Measurements from ENCODE around the gene TOR1A.
"Not testable (repeated sequence)": the region's sequence is repeated elsewhere in the genome, so short reads cannot be mapped to it uniquely, and the experiment has no call there.

TOR1A gene

DNA sequence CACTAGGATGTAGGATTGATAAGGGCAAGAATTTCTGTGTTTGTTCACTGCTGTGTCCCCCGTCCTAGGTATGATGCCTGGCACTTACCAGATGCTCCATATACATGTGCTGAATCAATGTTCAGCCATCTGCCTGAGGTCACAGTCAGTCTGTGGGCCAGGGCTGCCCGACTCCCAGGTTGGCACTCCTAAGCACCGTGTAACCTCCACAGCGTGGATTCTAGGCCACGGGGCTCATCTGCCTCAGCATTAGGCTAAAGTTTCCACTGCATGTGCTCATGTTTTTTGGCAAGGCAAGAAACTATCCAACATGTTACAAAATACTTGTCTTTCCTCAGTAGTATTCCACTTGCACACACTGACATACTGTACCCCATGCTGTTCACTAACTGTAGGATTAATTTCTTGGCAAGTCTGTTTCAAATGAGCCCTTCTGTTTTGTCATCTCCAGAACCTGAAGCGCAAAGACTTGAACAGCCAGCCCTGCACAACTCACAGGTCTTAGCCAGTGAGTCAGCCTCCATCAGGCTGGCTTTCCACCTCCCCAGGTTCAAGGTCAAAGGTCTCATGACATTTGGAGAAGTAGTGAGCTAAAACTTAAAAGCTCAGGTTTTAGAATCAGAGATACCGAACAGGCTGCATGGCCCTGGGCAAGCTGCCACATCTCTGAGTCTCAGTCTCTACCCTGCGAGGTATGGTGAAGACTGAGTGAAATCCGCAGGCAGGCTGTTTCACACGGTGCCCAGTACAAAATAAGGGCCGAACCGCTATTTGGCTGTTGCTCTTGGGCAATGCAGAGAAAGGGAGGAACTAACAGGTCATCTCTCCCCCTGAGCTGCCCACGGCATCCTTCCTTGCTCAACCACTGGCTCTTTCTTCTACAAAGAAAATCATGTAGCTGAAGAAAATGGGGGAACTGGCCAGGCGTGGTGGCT, 7.2 kb downstream of the TOR1A start:
- DNase-seq, result no peak

DNA sequence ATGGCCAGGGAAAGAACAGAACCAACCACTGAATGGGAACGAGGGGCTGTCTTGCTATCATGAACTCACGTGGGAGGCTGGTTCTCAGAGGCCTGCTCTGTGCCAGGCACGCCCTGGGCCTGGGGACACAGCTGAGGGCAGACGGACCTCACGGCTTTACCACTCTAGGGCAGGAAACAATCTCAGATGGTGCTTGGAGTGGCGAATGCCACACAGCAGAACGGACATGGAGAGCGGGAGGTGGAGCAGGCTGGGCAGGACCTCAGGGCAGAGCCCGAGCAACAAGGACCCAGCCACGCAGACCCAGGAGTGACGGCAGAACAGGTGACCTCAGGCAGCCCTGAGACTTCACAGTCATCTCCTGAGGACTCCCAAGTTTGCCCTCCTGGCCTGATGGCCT, 8.7 kb downstream of the TOR1A start:
- DNase-seq, result no peak

DNA sequence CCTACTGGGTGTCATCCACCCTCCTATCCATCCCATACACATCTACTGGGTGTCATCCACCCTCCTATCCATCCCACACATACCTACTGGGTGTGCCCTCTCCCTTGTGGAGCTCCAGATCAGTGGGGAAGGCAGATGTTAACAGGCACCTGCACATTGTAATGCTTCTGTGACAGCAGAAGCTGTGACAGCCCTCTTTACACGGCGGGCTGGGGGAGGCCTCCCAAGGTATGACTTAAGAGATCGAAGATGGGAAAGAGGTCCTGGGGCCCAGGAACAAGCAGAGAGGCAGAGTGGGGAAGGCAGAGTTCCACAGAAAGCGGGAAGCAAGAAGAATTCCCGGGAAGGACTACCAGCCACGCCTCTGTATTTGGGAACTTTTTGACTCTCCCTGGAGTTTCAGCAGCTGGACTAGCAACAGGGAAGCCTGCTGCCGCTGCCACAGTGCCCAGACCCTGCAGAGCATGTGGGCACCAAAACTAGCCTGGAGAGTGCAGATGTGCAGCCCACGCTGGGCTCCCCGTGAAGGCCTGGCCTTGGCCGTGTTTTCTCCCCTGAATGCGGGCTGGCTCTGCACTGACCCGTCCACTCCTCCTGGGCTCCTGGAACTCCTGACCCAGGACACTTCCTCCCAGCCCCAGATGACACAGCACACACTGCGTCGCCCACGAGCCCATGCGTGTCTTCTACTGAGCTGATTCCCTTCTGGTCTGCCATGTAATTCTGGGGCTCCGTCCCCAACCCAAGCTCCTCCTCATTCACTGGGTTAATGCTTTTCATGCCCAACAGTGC, 9.3 kb downstream of the TOR1A start:
- no peak for DNase-seq

DNA sequence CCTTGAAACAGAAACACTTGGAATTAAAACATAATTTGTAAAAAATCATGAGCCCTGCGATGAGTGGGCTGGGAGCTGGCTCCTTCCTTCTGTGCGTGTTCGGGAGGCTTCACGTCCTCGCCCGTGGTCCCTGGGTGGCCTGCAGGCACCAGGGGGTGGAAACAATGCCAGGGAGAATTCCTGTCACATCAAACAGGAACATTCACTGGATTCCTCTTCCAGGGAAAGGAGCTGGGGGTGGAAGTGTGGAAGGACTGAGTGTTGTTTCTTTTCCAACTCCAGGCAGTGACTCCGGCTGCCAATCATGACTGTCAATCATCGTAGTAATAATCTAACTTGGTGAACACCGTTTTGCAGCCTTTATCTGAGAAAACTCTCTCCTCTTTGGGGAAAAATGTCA, 10.3 kb downstream of the TOR1A start:
- no peak for DNase-seq

DNA sequence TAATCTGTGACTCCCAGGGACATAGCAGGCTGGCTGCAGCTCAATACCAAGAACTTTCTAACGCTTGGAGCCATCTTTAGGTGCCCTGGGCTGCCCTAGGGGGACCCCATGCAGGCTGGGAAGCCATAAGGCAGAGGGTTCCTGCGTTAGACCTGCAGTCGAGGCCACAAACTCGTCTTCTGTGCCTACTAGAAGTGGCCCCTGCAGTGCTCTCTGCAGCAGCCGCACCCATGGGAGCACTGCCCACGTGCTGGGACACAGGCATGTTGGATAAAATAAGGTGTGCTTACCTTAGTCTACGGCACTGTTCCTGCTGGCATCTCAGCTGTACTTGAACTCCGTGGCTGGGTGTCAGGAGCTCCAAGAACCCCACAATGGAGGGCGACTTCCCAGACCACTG, 11.6 kb downstream of the TOR1A start:
- no peak for DNase-seq

DNA sequence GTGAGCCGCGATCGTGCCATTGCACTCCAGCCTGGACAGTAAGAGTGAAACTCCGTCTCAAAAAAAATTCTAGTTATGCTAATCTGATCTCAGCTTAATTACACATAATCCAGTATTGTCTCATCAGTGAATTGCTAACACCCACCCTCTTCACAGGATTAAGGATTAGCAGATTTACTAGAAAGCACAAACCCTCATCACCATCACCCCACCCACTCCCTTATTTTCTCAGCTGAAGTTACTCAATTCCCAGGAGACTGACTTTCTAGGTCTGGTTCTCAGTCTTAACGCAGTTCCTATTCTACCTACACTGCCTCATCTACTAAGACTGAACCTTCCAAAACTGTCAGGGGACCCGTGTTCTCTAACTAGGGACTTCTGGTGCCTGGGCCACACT, 12.0 kb downstream of the TOR1A start:
- no peak for DNase-seq

DNA sequence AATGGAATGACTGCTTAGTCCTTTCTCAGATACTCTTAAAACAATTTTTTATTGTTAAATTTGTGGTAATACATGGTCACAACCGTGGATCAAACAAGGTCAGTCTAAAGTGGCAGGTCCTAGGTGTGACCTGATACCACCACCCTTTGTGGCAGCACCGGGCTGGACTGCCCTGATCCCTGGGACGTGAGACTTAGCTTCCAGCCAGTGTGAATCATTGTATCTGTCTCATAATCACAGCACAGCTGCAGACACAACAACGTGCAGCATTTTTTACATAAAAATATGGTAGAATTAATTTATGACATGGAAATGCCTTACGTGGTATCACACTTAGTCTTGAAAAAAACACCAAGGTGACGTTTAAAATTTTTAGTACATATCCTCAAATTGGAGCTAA, 13.1 kb downstream of the TOR1A start:
- DNase-seq, result no peak

DNA sequence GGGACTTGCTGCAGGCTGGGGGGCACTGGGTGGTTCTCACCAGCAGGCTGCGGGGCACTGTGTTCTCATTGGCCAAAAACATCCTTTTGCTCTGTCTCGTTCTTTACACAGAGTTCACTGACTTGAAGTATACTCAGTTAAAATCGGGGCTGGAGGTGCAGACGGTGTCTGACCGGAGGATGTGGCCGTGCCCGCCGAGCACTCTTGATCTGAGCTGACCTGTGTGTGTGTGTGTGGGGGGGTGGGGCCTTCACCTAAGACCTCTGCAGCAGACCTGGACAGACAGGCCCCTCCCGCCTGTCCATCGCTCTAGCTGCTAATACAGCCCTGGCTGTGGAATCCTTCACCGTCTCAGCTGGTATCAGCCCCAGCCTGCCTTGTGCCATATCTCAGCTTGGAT, 13.8 kb downstream of the TOR1A start:
- no peak for DNase-seq

DNA sequence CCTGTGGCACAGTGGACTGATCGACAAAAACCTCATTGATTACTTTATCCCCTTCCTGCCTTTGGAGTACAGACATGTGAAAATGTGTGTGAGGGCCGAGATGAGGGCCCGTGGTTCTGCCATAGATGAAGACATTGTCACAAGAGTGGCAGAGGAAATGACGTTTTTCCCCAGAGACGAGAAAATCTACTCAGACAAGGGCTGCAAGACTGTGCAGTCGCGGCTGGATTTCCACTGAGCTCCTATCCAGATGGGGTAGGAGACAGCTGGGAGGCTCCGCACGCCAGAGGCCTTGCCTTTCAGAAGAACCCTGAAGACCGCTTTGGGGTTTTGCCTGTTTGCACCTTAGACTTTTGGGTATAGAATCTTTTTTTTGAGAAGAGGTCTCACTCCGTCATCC, 14.6 kb downstream of the TOR1A start:
- no peak for DNase-seq

DNA sequence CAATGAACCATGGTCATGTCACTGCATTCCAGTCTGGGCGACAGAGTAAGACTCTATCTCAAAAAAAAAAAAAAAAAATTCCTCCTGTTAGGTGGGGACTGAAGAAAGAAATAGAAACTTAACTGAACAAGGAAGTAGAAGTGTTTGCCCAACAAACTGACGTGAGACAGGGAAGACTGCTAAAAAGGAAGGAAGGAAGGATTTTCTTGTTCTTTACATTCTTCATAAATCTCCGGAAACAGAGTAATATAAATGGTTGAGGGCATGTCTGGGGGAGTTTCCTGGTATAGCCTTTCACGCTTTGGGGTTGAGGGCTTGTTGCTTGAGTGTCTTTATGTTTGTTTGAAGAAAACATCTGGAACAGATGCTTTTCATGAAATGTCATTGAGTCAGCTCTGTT, 17.9 kb downstream of the TOR1A start:
- DNase-seq, result no peak

DNA sequence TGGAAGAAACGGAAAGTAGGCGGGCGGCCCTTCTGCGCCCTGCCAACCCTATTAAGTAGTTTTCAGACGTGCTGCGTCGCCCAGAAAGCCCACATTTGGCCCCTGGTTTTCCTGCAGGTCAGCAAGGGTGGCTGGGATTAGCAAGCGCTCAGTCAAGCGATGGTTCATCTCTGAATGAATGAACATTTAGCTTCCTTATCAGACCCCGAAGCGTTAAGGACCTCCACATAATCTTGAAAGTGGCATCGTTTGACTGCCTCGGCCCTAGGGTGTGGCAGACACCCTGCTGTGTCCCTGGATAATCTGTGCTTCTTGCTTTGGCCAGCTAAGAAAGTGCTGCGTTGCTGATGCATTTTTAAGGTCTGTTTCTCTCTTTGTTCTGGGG, 20.3 kb downstream of the TOR1A start:
- no peak for DNase-seq

DNA sequence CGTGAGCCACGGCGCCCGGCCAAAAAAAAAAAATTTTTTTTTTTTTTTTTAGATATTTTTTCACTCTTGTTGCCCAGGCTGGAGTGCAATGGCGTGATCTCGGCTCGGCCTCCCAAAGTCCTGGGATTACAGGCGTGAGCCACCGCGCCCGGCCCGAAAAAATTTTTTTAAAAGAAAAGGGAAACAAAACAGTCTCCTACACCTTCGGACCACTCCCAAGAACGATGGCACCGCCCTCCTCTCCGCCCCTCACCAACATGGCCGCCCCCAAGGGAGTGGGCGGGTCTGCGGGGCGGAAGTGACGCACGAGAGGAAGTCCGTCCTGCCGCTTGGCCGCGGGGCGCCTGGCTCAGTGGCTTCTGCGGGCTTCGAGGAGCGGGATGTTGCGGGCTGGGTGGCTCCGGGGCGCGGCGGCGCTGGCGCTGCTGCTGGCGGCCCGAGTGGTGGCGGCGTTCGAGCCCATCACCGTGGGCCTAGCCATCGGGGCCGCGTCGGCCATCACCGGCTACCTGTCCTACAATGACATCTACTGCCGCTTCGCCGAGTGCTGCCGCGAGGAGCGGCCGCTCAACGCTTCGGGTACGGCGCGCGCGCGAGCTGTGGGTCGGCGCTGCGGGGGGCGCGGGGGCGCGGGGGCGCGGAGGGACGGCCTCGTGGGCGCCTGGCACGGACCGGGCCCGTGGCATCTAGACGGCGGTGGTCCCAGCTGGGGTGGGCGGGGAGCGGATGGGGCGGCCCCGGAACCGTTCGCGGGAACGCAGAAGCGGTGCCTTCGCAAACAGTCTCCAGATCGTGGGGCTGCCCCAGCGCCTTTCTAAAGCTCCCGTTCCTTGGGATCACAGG, 20.9 kb downstream of the TOR1A start, which contains the start of gene TOR1B:
Gene TOR1B, plus strand, starts transcription at position 352 of the 843 bp plus-strand sequence. Its CDS starts 29 bp downstream, at position 381.
- peak; percentile 91 for DNase-seq

DNA sequence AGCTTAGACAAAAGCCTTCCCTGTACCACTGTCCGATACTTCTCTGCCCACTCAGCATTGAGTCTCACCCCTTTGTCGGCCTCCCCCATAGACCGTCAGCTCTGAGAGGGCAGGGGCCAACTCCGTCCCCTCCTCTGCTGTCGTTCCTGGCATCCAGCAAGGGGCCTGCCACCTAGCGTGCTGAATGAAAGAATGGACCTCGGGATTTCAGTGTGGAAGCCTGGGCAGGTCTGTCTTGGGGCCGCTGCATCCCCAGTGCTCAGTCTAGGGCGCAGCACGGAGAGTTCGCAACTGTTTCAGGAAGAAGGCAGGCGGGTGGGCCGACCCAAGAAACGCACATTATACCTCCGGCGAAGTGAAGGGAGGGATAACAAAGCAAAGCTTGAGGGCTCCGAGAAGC, 22.4 kb downstream of the TOR1A start:
- DNase-seq, result no peak

DNA sequence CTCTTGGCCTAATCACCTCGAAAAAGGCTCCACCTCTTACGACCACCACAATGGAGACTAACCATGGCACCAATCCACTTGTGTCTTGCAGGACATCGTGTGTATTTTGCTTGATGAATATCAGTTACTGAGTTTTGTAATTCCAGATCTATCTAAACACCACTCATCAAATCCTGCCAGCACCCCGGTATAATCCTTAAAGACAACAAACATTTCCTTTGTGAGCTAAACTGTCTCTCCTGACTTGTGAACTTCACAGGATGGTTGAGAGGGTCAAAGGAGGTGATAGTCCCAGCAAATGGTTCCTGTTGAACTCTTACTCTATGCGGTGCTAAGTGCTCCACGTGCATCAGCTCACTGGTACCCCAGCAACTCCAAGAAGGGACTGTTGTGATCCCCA, 25.0 kb downstream of the TOR1A start:
- no peak for DNase-seq

DNA sequence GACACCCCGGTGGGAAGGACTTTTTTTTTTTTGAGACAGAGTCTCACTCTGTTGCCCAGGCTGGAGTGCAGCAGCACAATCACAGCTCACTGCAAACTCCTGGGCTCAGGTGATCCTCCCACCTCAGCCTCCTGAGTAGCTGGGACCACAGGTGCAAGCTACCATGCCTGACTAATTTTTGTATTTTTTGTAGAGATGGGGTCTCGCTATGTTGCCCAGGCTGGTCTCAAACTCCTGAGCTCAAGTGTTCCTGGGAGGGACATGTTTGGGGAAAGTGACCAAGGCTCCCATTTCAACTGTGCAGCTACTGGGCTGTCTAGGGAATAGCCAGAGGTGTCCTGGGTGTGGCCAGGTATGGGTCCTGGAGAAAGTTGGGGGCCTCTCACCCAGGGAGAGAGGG, 27.9 kb downstream of the TOR1A start:
- not testable (repeated sequence) for DNase-seq

DNA sequence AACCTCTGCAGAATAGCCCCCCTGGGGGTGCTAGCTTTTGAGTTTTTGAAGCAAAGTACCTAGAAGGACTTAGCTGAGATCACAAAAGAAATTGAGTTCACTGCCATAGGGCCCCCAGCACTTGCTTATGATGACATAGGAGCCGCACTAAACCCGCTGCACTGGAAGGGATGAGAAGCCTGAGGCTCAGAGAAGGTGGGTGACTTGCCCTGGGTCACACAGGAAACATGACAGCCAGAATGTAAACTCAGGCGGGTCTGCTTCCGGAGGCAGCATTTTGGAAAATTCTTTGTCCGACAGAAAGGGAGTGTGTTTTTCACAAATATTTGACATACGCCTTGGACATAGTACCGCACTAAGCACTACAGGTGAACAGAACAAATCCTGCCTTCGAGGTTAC, 29.4 kb downstream of the TOR1A start:
- DNase-seq, result no peak

DNA sequence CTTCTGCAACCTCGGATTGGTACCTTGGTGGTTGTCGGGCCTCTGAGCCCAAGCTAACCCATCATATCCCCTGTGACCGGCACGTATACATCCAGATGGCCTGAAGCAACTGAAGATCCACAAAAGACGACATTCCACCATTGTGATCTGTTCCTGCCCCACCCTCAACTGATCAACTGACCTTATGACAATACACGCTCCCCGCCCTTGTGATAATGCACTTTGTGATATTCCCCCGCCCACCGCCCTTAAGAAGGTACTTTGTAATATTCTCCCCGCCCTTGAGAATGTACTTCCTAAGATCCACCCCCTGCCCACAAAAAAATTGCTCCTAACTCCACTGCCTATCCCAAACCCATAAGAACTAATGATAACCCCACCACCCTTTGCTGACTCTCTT, 37.5 kb downstream of the TOR1A start:
- no peak for DNase-seq

DNA sequence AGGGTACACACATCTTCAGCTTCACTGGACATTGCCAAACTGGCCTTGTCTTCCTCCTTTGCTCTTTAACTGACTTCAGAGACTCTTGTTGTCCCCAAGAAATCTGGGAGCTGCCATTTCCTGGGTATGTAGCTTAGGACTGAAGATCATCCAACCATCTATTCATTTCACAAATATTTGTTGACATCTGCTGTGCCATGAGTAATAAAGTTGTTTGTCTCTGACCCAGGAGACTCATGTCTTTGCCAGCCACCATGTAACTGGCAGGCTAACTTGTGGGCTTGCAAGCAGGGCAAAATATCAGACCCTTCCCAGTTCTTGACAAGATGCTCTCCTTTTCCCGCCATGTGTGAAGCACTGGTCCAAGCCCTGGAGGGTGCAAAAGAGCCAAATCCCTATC, 38.1 kb downstream of the TOR1A start:
- no peak for DNase-seq

DNA sequence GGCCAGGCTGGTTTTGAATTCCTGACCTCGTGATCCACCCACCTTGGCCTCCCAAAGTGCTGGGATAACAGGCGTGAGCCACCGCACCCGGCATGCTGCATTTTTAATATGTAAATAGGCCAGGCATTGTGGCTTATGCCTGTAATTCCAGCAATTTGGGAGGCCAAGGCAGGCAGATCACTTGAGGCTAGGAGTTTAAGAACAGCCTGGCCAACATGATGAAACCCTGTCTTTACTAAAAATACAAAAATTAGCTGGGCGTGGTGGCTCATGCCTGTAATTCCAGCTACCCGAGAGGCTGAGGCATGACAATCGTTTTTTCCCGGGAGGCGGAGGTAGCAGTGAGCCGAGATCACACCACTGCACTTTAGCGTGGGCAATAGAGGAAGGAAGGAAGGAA, 39.0 kb downstream of the TOR1A start:
- DNase-seq, result not testable (repeated sequence)

DNA sequence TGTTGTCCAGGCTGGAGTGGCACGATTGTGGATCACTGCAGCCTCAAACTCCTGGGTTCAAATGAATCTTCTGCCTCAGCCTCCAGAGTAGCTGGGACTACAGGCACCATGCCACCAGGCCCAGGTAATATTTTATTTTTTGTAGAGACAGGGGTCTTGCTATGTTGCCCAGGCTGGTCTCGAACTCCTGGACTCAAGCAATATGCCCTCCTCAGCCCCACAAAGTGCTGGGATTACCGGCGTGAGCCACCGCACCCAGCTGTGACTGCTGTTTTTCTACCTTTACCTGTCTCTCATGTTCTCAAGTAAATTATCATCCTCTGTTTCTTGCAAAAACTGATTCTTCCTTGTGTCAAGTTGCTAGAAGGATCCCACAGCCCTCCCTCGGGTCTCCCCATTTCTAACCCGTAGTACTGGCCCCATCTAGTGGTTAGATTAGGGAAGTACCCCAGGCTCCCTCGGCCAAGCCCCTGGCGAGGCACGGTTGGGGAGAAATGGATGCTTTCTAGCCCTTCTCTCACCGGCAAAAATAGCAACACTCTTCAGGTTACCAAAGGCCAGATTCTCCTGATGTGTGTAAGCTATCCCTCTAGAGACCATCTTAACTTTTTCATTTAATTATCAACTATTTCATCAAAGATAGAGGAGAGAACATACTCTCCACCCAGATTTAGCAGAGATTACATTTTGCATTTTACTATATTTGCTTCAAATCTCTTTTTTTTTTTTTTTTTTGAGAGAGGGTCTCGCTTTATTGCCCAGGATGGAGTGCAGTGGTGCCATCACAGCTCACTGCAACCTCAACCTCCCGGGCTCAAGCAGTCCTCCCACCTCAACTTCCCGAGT, 40.2 kb downstream of the TOR1A start:
- peak; percentile 25 for DNase-seq

DNA sequence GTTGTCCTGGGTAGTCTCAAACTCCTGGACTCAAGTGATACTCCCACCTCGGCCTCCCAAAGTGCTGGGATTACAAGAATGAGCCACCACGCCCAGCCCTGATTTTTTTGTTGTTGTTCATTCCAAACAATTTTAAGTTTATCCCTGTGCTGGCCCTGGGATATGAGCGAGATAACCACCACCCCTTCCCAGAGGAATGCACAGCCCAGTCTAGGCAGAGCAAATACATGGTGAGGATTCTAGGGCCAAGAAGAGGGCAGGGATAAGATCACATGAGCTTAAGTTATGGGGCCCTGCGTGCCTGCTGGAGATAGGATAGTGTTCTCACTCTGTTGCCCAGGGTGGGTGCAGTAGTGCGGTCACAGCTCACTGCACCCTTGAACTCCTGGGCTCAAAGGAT, 42.0 kb downstream of the TOR1A start:
- no peak for DNase-seq

DNA sequence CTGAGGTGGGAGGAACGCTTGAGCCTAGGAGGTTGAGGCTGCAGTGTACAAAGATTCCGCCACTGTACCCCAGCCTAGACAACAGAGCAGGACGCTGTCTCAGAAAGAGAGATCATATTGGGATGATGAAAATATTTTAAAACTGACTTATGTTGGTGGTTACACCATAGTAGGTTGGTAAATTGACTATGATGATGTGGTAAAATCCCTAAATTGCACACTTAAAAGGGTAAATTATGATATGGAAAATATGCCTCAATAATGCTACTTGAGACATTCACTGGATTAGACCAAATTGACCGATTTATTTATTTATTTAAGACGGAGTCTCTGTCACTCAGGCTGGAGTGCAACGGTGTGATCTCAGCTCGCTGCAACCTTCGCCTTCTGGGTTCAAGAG, 42.8 kb downstream of the TOR1A start:
- DNase-seq, result no peak

Measured in NCI-H146 (cell line).